ENCODE data around the gene GMDS. TPM values are rescaled to one million over a fixed set of nuclear protein-coding genes. Genes with fewer than 3 reads are reported as not detected.

GMDS gene
- total RNA-seq, 1 donor from 2014 or later = 17.9 TPM

- TF ChIP-seq, protein P1, sequence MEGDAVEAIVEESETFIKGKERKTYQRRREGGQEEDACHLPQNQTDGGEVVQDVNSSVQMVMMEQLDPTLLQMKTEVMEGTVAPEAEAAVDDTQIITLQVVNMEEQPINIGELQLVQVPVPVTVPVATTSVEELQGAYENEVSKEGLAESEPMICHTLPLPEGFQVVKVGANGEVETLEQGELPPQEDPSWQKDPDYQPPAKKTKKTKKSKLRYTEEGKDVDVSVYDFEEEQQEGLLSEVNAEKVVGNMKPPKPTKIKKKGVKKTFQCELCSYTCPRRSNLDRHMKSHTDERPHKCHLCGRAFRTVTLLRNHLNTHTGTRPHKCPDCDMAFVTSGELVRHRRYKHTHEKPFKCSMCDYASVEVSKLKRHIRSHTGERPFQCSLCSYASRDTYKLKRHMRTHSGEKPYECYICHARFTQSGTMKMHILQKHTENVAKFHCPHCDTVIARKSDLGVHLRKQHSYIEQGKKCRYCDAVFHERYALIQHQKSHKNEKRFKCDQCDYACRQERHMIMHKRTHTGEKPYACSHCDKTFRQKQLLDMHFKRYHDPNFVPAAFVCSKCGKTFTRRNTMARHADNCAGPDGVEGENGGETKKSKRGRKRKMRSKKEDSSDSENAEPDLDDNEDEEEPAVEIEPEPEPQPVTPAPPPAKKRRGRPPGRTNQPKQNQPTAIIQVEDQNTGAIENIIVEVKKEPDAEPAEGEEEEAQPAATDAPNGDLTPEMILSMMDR (conservative IDR thresholded peaks at IDR 0.05; ENCODE audit: low read depth, low read length) = no peak
- no peak for DNase-seq (ENCODE audit: low read depth)
- no peak overlapping the region for H3K4me3 ChIP-seq (ENCODE audit: low read depth, low read length)
These were observed 367.1 kb downstream of the GMDS start for GRCh38 chr6:1878330-1878729.

- TF ChIP-seq, protein P1 (conservative IDR thresholded peaks at IDR 0.05; ENCODE audit: low read depth, low read length) = no peak
- no peak overlapping the region for H3K4me3 ChIP-seq (ENCODE audit: low read depth, low read length)
- DNase-seq (ENCODE audit: low read depth) = no peak
These were observed 371.6 kb downstream of the GMDS start for GRCh38 chr6:1873781-1874180.

DNA sequence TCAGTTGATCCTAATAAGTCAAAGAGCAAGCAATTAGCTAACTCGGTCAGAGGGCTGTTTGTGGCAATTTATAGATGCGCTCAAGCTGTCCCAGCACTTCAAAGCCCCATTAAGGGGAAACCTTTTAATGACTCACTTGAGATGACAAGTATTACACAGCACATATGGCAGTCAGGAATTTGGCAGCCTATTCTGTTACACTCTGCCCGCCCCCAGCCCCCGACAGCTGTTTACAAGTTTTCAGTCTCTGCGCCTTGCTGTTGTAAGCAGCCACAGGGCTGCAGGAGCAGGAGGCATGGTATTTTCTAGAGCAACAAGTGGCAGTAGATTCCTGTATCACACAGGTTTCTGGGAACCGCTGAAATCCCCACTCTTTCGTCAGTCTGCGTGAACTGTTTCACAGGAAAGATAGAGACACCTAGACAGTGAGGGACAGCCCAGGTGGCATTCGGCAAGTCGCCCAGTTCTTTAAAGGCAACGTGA is 372.7 kb downstream of the GMDS start:
- no peak for DNase-seq (ENCODE audit: low read depth)
- no peak overlapping the region for H3K4me3 ChIP-seq (ENCODE audit: low read depth, low read length)
- TF ChIP-seq, protein P1 (conservative IDR thresholded peaks at IDR 0.05; ENCODE audit: low read depth, low read length) = no peak

GRCh38 chr6:1871724-1872315 is 373.6 kb downstream of the GMDS start:
- DNase-seq (ENCODE audit: low read depth) = no peak
- TF ChIP-seq, protein P1 (conservative IDR thresholded peaks at IDR 0.05; ENCODE audit: low read depth, low read length) = no peak
- H3K4me3 ChIP-seq (ENCODE audit: low read depth, low read length) = no peak overlapping the region

GRCh38 chr6:1870932-1871331 is 374.5 kb downstream of the GMDS start:
- TF ChIP-seq, protein P1 (conservative IDR thresholded peaks at IDR 0.05; ENCODE audit: low read depth, low read length) = no peak

GRCh38 chr6:1870251-1870650 is 375.2 kb downstream of the GMDS start:
- no peak overlapping the region for H3K4me3 ChIP-seq (ENCODE audit: low read depth, low read length)
- no peak for DNase-seq (ENCODE audit: low read depth)
- TF ChIP-seq, protein P1 (conservative IDR thresholded peaks at IDR 0.05; ENCODE audit: low read depth, low read length) = no peak

More at GRCh38 chr6:1870932-1871331, 374.5 kb downstream of the GMDS start:
- no peak for DNase-seq (ENCODE audit: low read depth)
- no peak overlapping the region for H3K4me3 ChIP-seq (ENCODE audit: low read depth, low read length)

- no peak for DNase-seq (ENCODE audit: low read depth)
- no peak overlapping the region for H3K4me3 ChIP-seq (ENCODE audit: low read depth, low read length)
- TF ChIP-seq, protein P1 (conservative IDR thresholded peaks at IDR 0.05; ENCODE audit: low read depth, low read length) = no peak
These were observed 375.6 kb downstream of the GMDS start for GRCh38 chr6:1869769-1870168.
